GM19099 (cell line): Measurements from ENCODE around the gene MGRN1.

Experiments
- POLR2A ChIP-seq: IDR thresholded peaks from 3 replicates; pipeline ENCODE4 v1.6.1; 2011; ENCODE audit warnings: low read depth; ENCODE audit not compliant: insufficient read length; ENCODE audit errors: extremely low read depth

The MGRN1 gene

GRCh38 chr16:4612977-4613635 lies 11.5 kb upstream of the MGRN1 start:
- TF ChIP-seq POLR2A = no peak

GRCh38 chr16:4613636-4614570 lies 10.7 kb upstream of the MGRN1 start:
- no peak for TF ChIP-seq POLR2A

- peak; percentile 76 for TF ChIP-seq POLR2A
Observed at GRCh38 chr16:4614571-4615383, 9.8 kb upstream of the MGRN1 start, which contains the start of gene UBALD1. Gene UBALD1, minus strand, starts transcription at chr16:4614888. Its CDS starts 91 bp downstream, at chr16:4614797.

- TF ChIP-seq POLR2A = no peak
Observed at GRCh38 chr16:4615384-4616046, 9.1 kb upstream of the MGRN1 start.

- peak; percentile 59 for TF ChIP-seq POLR2A
Observed at GRCh38 chr16:4616047-4616811, 8.4 kb upstream of the MGRN1 start.

DNA sequence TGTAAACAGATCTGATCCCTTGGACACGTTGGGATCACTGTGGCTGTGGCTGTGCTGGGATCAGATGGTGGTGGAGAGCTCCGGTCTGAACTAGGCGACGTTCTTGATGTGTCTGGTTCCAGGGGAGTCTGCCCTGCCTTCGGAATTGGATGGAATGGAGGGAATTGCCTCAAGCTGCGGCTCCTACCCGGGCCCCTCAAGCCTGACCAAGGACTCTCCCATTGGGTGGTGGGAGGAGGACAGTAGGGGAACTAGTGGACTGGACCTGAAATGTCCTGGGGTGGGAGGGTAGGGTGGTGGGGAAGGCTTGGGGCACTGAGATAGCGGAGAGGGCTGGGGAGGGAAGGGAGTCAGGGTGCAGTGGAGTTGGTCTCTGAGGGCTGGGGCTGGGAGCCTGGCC lies 6.7 kb upstream of the MGRN1 start:
- no peak for TF ChIP-seq POLR2A

GRCh38 chr16:4618645-4619418 lies 5.8 kb upstream of the MGRN1 start:
- no peak for TF ChIP-seq POLR2A

GRCh38 chr16:4623593-4623992 lies 1.0 kb upstream of the MGRN1 start:
- TF ChIP-seq POLR2A = no peak

DNA sequence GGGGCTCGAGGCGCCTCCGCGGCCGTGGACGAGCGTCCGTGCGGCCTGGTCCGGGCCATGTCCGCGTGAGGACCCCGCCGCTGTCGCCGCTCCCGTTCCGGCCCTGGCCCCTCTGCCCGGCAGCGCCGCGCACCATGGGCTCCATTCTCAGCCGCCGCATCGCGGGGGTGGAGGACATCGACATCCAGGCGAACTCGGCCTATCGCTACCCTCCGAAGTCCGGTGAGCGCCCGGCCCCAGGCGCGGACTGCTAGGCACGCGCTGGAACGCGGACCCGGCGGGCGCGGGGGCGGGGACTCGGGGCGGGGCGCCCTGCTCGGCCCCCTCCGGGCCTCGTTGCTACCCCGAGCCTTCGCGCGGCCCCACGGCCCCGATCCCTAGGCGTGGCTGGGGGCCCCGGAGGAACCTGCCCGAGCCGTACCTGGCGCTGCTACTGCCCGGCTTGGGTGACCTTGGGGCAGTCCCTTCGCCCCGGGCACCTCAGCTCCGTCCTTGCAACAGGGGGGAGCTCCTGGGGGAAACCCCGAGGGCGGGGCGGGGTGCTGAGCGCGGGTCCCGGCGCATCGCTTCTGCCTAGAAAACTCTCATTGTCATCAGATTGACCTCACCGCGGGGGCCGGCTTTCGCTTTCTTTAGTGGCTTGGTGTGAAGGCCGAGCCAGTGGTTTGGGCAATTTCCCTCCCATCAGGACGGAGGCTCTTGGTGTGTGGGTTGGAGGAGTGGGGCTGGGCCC lies 367 bp downstream of the MGRN1 start:
- peak; percentile 82 for TF ChIP-seq POLR2A

DNA sequence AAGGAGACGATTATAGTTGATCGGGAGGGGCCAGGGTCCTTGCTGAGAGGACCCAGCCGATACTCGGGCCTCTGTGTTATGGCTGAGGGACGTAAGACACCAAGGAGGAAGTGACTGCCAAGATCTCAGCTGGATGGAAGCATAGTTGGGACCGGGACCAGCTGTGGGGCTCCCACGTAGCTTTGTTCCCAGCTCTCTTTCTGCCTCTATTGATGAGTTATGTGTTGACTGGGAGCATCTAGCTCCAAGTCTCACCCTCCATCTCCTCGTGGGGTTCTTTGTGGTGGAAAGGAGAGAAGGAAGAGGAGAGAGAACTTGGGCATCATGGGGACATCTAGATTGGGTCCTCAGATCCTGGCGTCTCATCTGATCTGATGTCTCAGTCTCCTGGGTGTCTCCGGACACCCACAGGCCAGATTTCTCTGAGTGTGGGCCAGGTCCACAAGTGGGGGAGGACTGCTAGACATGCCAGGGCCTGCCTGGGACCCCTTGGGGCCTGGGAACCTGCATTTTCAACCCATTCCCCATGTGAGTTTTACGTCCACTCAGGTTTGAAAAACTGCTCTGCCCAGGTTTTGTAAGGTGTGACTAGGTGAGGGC lies 1.0 kb downstream of the MGRN1 start:
- no peak for TF ChIP-seq POLR2A

- TF ChIP-seq POLR2A = no peak
Observed at GRCh38 chr16:4626396-4626795, 1.8 kb downstream of the MGRN1 start.

DNA sequence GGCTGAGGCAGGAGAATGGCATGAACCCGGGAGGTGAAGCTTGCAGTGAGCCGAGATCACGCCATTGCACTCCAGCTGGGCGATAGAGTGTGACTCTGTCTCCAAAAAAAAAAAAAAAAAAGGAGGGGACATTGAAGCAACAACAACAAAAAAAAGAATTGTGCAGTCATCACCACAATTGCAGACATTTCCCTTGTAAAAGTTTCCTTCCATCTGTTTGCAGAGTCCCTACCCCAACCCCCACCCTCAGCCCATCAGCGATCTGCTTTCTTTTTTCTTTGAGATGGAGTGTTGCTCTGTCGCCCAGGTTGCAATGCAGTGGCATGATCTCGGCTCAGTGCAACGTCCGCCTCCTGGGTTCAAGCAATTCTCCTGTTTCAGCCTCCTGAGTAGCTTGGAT lies 3.7 kb downstream of the MGRN1 start:
- TF ChIP-seq POLR2A = no peak
